Activated T-helper 17 cell treated with anti-CD3 and anti-CD28 coated beads, Interleukin-2, amount 50 U/mL, for 72 hours (primary cell): ENCODE measurements around the gene THAP5. TPM values are rescaled to one million over a fixed set of nuclear protein-coding genes. Genes with fewer than 3 reads are reported as not detected.

Experiments used
- ATAC-seq: fragments of 150-1000 bp; cut with Tn5 transposase; replicated peaks from 2 replicates; pipeline ENCODE4 v1.10.0; 2021; ENCODE audit warnings: mild to moderate bottlenecking, moderate library complexity
- H3K27ac Mint-ChIP-seq: one replicate; pipeline ENCODE4 v1.8.0; 2022; ENCODE audit warnings: mixed read lengths
- H3K27me3 Mint-ChIP-seq: one replicate; pipeline ENCODE4 v1.8.0; 2022; ENCODE audit warnings: mixed read lengths
- H3K36me3 Mint-ChIP-seq: one replicate; pipeline ENCODE4 v1.8.0; 2022; ENCODE audit warnings: low read depth, mild to moderate bottlenecking, mixed read lengths
- H3K4me1 Mint-ChIP-seq: one replicate; pipeline ENCODE4 v1.8.0; 2022; ENCODE audit warnings: mixed read lengths
- H3K4me3 Mint-ChIP-seq: one replicate; pipeline ENCODE4 v1.8.0; 2022; ENCODE audit warnings: mild to moderate bottlenecking, mixed read lengths
- H3K9me3 Mint-ChIP-seq: one replicate; pipeline ENCODE4 v1.8.0; 2022; ENCODE audit warnings: mixed read lengths
- total RNA-seq, 2 donors: library from RNA; stranded (reverse); gene quantifications; one replicate each; pipeline ENCODE4 v1.2.3, GENCODE V29; 2022

Gene THAP5
- total RNA-seq, 2 donors from 2014 or later = 31.1 to 34.8 TPM

- Mint-ChIP-seq H3K27me3 (no peaks in the 10 kb centered on the region), H3K9me3 (no peaks in the 10 kb centered on the region), H3K4me1 (peaks cover 7% of the 10 kb centered on the region), H3K4me3 (no peak overlapping the region), H3K36me3 (peaks cover 14% of the 10 kb centered on the region), H3K27ac (no peak overlapping the region)
- ATAC-seq = no peak
Measured at GRCh38 chr7:108529341-108529740, 40.2 kb downstream of the THAP5 start.

- peak overlapping the region; percentile 35 for H3K27ac Mint-ChIP-seq
- ATAC-seq = no peak
- H3K9me3 Mint-ChIP-seq = no peaks in the 10 kb centered on the region
- peaks cover 23% of the 10 kb centered on the region for H3K36me3 Mint-ChIP-seq
- H3K27me3 Mint-ChIP-seq = no peaks in the 10 kb centered on the region
- H3K4me1 Mint-ChIP-seq = peaks cover 17% of the 10 kb centered on the region
- peak overlapping the region; percentile 15 for H3K4me3 Mint-ChIP-seq
Measured at GRCh38 chr7:108528183-108528712, 41.3 kb downstream of the THAP5 start.

GRCh38 chr7:108526768-108527017, 42.8 kb downstream of the THAP5 start:
- no peak for ATAC-seq
- H3K4me3 Mint-ChIP-seq = peak overlapping the region; percentile 100
- H3K27ac Mint-ChIP-seq = peak overlapping the region; percentile 100
- peaks cover 34% of the 10 kb centered on the region for H3K36me3 Mint-ChIP-seq
- H3K27me3 Mint-ChIP-seq = no peaks in the 10 kb centered on the region
- peaks cover 23% of the 10 kb centered on the region for H3K4me1 Mint-ChIP-seq
- no peaks in the 10 kb centered on the region for H3K9me3 Mint-ChIP-seq

- peak within 1 kb of the TSS; percentile 100 for H3K27ac Mint-ChIP-seq
- no peaks in the 10 kb centered on the region for H3K9me3 Mint-ChIP-seq
- H3K27me3 Mint-ChIP-seq = no peaks in the 10 kb centered on the region
- H3K36me3 Mint-ChIP-seq = peaks cover 39% of the 10 kb centered on the region
- H3K4me1 Mint-ChIP-seq = peaks cover 28% of the 10 kb centered on the region
- peak within 1 kb of the TSS; percentile 100 for H3K4me3 Mint-ChIP-seq
- peak; percentile 95 for ATAC-seq
Measured at GRCh38 chr7:108525985-108526767, 43.3 kb downstream of the THAP5 start, which contains the start of gene PNPLA8. Gene PNPLA8, minus strand, starts transcription at chr7:108526135. Its CDS starts 10,644 bp downstream, at chr7:108515491.

GRCh38 chr7:108525327-108525984, 44.0 kb downstream of the THAP5 start:
- Mint-ChIP-seq H3K4me1 (peaks cover 30% of the 10 kb centered on the region), H3K9me3 (no peaks in the 10 kb centered on the region), H3K36me3 (peaks cover 46% of the 10 kb centered on the region), H3K4me3 (peak overlapping the region; percentile 100), H3K27ac (peak overlapping the region; percentile 100), H3K27me3 (no peaks in the 10 kb centered on the region)
- peak; percentile 52 for ATAC-seq

- Mint-ChIP-seq H3K4me3 (peak overlapping the region; percentile 100), H3K27ac (peak overlapping the region; percentile 65), H3K4me1 (peaks cover 31% of the 10 kb centered on the region), H3K9me3 (no peaks in the 10 kb centered on the region), H3K36me3 (peaks cover 72% of the 10 kb centered on the region), H3K27me3 (no peaks in the 10 kb centered on the region)
- no peak for ATAC-seq
Measured at GRCh38 chr7:108522780-108523179, 46.7 kb downstream of the THAP5 start.

- no peak overlapping the region for H3K4me3 Mint-ChIP-seq
- no peak for ATAC-seq
- H3K27ac Mint-ChIP-seq = no peak overlapping the region
- peaks cover 91% of the 10 kb centered on the region for H3K36me3 Mint-ChIP-seq
- peaks cover 17% of the 10 kb centered on the region for H3K4me1 Mint-ChIP-seq
- no peaks in the 10 kb centered on the region for H3K27me3 Mint-ChIP-seq
- H3K9me3 Mint-ChIP-seq = no peaks in the 10 kb centered on the region
Measured at GRCh38 chr7:108517951-108518350, 51.6 kb downstream of the THAP5 start.

- H3K9me3 Mint-ChIP-seq = no peaks in the 10 kb centered on the region
- H3K4me3 Mint-ChIP-seq = no peak overlapping the region
- peaks cover 87% of the 10 kb centered on the region for H3K36me3 Mint-ChIP-seq
- ATAC-seq = no peak
- no peaks in the 10 kb centered on the region for H3K27me3 Mint-ChIP-seq
- H3K4me1 Mint-ChIP-seq = peaks cover 6% of the 10 kb centered on the region
- no peak overlapping the region for H3K27ac Mint-ChIP-seq
Measured at GRCh38 chr7:108515630-108516029, 53.9 kb downstream of the THAP5 start.

GRCh38 chr7:108515013-108515412, 54.5 kb downstream of the THAP5 start:
- Mint-ChIP-seq H3K4me1 (peaks cover 1% of the 10 kb centered on the region), H3K4me3 (no peak overlapping the region), H3K27ac (no peak overlapping the region), H3K27me3 (no peaks in the 10 kb centered on the region), H3K36me3 (peaks cover 88% of the 10 kb centered on the region), H3K9me3 (no peaks in the 10 kb centered on the region)
- no peak for ATAC-seq

Other genes starting within 250 kb of the THAP5 start
- not detected for gene NRCAM, start 113.3 kb downstream of the THAP5 start, total RNA-seq
- 10 to 100 TPM; 19.2 to 26.2 TPM for gene PNPLA8, start 43.6 kb downstream of the THAP5 start, total RNA-seq
- gene DNAJB9, start 168 bp upstream of the THAP5 start, total RNA-seq = 10 to 100 TPM; 10.1 to 17.4 TPM